Measurements from ENCODE around the gene VPS26B.

DNA sequence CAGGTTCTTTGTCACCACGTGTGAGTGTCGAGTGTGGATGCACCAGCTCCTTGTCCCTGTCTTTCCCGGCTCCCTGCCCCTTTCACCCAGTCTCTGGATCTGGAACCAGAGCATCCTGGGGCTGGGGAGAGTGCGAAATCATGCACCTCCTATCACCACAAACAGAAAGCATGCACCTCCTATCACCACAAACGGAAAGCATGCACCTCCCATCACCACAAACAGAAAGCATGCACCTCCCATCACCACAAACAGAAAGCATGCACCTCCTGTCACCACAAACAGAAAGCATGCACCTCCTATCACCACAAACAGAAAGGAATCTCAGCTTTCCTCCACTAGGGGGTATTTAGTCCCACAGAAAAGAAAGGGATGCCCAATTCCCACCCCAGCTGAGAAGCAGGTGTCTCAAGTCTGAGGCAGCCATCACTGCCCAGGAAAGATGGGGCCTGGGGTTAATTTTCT is 45.8 kb downstream of the VPS26B start:
- TF ChIP-seq POLR2A (IDR thresholded peaks at IDR 0.05) (no peak), EP300 (IDR thresholded peaks at IDR 0.05) (no peak)
- TF ChIP-seq, protein P1, sequence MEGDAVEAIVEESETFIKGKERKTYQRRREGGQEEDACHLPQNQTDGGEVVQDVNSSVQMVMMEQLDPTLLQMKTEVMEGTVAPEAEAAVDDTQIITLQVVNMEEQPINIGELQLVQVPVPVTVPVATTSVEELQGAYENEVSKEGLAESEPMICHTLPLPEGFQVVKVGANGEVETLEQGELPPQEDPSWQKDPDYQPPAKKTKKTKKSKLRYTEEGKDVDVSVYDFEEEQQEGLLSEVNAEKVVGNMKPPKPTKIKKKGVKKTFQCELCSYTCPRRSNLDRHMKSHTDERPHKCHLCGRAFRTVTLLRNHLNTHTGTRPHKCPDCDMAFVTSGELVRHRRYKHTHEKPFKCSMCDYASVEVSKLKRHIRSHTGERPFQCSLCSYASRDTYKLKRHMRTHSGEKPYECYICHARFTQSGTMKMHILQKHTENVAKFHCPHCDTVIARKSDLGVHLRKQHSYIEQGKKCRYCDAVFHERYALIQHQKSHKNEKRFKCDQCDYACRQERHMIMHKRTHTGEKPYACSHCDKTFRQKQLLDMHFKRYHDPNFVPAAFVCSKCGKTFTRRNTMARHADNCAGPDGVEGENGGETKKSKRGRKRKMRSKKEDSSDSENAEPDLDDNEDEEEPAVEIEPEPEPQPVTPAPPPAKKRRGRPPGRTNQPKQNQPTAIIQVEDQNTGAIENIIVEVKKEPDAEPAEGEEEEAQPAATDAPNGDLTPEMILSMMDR (IDR thresholded peaks at IDR 0.05): no peak
